GM12874 (cell line): ENCODE measurements around the gene KRT9.

ENCODE experiments used
- TF ChIP-seq, protein P1 (sequence below): IDR thresholded peaks from 2 replicates; pipeline ENCODE4 v1.5.1; 2011; ENCODE audit warnings: low read depth, mild to moderate bottlenecking, control low read depth, low read length, moderate library complexity; ENCODE audit not compliant: insufficient read depth

Gene KRT9

GRCh38 chr17:41599680-41600079 is 27.8 kb upstream of the KRT9 start:
- TF ChIP-seq, protein P1, sequence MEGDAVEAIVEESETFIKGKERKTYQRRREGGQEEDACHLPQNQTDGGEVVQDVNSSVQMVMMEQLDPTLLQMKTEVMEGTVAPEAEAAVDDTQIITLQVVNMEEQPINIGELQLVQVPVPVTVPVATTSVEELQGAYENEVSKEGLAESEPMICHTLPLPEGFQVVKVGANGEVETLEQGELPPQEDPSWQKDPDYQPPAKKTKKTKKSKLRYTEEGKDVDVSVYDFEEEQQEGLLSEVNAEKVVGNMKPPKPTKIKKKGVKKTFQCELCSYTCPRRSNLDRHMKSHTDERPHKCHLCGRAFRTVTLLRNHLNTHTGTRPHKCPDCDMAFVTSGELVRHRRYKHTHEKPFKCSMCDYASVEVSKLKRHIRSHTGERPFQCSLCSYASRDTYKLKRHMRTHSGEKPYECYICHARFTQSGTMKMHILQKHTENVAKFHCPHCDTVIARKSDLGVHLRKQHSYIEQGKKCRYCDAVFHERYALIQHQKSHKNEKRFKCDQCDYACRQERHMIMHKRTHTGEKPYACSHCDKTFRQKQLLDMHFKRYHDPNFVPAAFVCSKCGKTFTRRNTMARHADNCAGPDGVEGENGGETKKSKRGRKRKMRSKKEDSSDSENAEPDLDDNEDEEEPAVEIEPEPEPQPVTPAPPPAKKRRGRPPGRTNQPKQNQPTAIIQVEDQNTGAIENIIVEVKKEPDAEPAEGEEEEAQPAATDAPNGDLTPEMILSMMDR = no peak

DNA sequence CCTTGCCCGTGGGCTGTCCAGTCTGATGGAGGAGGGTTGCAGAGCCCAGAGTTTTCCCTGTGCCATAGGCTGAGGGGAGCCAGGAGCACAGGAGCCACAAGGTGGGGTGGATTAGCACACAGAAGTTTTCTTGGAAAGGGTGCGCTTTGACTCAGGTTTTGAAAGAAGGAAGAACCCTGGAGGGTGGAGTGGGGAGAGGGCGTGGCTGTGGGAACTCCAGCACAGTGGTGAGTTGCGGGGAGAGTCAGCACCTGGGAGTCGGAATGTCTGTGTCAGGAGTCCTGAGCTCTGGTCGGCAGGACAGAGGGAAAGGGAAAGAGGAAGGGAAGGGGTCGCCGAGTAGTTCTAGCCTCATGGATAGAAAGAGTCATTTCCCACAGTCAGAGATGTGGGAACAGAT is 23.7 kb upstream of the KRT9 start:
- TF ChIP-seq, protein P1 = no peak

- TF ChIP-seq, protein P1 = no peak
Measured at GRCh38 chr17:41594363-41594915, 22.6 kb upstream of the KRT9 start.

GRCh38 chr17:41593306-41593981 is 21.6 kb upstream of the KRT9 start:
- TF ChIP-seq, protein P1 = no peak

DNA sequence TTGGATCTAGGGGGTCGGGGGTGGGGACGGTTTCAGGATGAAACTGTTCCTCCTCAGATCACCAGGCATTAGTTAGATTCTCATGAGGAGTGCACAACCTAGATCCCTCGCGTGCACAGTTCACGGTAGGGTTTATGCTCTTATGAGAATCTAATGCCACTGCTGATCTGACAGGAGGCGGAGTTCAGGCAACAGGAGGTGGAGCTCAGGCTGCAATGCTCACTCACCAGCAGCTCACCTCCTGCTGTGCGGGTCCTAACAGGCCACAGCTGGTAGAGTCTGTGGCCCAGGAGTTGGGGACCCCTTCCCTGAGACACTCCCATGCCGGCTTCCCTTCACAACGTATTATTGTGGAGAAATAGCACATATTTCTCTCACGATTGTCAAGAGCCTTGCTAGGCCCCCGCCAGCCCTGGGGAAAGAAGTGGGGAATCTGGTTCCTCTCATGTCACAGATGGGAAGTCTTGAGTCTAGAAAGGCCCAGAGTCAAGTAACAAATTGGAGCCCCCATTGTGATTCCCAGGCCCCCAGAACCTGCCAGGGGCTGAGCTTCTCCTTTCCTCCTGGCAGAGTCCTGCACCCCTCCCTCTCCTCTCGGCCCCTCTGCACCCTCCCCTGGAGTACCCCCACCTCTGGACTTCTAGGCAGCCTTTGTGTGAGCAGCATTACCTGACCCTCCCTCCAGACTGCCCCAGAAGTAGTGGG is 20.9 kb upstream of the KRT9 start:
- TF ChIP-seq, protein P1 = no peak

- TF ChIP-seq, protein P1 = no peak
Measured at GRCh38 chr17:41589301-41589700, 17.4 kb upstream of the KRT9 start.

DNA sequence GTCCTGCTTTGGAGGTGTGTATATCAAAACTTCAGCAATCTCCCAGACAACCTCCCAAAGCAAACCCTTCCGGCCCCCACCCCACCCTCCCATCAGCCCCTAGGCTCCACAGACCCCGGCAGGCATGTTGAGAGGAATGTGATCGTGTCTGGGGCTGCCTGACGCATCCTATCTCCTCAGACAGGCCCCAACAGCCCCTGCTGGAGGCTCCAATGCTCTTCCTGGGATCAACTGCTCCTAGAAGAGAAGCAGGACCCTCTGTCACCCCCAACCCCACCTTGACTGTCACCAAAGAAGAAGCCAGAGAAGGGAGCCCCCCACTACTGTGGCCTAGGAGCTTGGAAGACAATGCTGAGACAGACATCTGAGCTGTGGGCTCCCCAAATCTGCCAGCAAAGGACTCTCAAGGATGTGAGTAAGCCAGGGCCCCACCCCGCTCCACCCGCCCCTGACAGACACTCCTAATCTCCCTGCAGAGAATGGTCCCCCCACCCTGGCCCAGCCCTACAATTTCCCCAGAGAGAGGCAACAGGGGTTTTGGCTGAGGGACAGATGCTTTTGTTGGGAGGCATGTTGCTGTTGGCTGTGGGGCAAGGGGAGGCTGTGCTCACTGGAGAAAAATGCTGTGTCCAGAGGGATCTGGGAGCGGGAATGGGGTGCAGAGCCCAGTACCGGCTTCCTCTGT is 16.4 kb upstream of the KRT9 start:
- TF ChIP-seq, protein P1 = no peak
